Measurements from ENCODE around the gene TSPAN10. TPM values are rescaled to one million over a fixed set of nuclear protein-coding genes. Genes with fewer than 3 reads are reported as not detected.

Gene TSPAN10
- total and polyA plus RNA-seq, 4 donors: 0.61 to 4.7 (median 1.1) TPM

DNA sequence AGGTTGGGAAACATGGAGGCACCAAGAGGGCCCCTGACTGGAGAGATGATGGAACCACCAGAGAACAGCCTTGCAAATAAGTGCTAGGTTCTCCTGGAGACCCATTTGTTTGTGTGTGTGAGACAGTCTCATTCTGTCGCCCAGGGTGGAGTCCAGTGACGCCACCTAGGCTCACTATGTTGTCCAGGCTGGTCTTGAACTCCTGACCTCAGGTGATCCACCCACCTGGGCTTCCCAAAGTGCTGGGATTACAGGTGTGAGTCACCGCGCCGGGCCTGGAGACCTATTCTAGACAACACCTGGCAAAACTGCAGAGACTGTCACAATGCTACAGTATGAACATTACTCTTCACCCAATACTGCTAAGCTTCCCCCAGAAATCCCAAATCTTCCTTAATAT, 1.6 kb upstream of the TSPAN10 start:
- WGBS, 2 donors: 90 to 94% methylated on average over 5 of the region's 5 CpGs
- no peaks in the 10 kb centered on the region for H3K27me3 ChIP-seq (ENCODE audit: control insufficient read depth in 3 of 3, insufficient read depth in 3 of 3, low read length in 2 of 3)
- DNase-seq: no peak
- peaks cover 0 to 3% (median 1%) of the 10 kb centered on the region in 4 donors for H3K36me3 ChIP-seq (ENCODE audit: control insufficient read depth in 4 of 4, insufficient read depth in 4 of 4, low read length in 4 of 4)
- ATAC-seq (ENCODE audit: insufficient read depth, low FRiP score): no peak
- H3K9ac ChIP-seq (ENCODE audit: insufficient read depth in 1 of 2, low read length in 2 of 2): peak overlapping the region; percentile 28 to 37
- TF ChIP-seq, protein P1, sequence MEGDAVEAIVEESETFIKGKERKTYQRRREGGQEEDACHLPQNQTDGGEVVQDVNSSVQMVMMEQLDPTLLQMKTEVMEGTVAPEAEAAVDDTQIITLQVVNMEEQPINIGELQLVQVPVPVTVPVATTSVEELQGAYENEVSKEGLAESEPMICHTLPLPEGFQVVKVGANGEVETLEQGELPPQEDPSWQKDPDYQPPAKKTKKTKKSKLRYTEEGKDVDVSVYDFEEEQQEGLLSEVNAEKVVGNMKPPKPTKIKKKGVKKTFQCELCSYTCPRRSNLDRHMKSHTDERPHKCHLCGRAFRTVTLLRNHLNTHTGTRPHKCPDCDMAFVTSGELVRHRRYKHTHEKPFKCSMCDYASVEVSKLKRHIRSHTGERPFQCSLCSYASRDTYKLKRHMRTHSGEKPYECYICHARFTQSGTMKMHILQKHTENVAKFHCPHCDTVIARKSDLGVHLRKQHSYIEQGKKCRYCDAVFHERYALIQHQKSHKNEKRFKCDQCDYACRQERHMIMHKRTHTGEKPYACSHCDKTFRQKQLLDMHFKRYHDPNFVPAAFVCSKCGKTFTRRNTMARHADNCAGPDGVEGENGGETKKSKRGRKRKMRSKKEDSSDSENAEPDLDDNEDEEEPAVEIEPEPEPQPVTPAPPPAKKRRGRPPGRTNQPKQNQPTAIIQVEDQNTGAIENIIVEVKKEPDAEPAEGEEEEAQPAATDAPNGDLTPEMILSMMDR (IDR thresholded peaks at IDR 0.05; ENCODE audit: control extremely low read depth, extremely low read depth): no peak
- peaks cover 0 to 14% (median 8%) of the 10 kb centered on the region in 5 donors for H3K4me1 ChIP-seq (ENCODE audit: control insufficient read depth in 5 of 5, insufficient read depth in 5 of 5, low read length in 5 of 5)
- H3K27ac ChIP-seq (ENCODE audit: low read depth in 1 of 2, low read length in 1 of 2): no peak overlapping the region
- H3K9me3 ChIP-seq (ENCODE audit: control insufficient read depth in 4 of 4, insufficient read depth in 3 of 4, low read length in 3 of 4): no peaks in the 10 kb centered on the region
- H3K4me3 ChIP-seq: no peak overlapping the region

DNA sequence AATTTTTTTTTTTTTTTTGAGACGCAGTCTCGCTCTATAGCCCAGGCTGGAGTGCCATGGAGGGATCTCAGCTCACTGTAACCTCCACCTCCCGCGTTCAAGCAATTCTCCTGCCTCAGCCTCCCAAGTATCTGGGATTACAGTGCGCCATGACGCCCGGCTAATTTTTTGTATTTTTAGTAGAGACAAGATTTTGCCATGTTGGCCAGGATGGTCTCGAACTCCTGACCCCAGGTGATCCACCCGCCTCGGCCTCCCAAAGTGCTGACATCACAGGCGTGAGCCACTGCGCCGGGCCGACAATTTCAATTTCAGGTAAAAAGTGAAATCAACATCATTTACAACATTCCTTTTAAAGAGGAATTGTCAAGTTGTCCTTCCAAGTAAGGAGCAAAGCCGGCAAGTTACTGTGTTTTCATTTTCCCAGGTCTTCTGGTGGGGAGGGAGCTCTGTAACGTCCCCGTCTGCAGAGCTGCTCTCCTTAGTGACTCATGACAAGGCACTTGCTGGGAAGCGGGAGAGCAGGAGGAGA, 957 bp upstream of the TSPAN10 start:
- Histone ChIP-seq H3K4me1 (ENCODE audit: control insufficient read depth in 5 of 5, insufficient read depth in 5 of 5, low read length in 5 of 5) (peaks cover 0 to 14% (median 8%) of the 10 kb centered on the region in 5 donors), H3K27ac (ENCODE audit: low read depth in 1 of 2, low read length in 1 of 2) (peak overlapping the region; percentile 89 to 96), H3K9me3 (ENCODE audit: control insufficient read depth in 4 of 4, insufficient read depth in 3 of 4, low read length in 3 of 4) (no peaks in the 10 kb centered on the region), H3K36me3 (ENCODE audit: control insufficient read depth in 4 of 4, insufficient read depth in 4 of 4, low read length in 4 of 4) (peaks cover 0 to 3% (median 1%) of the 10 kb centered on the region in 4 donors), H3K4me3 (peak overlapping the region; percentile 86), H3K9ac (ENCODE audit: insufficient read depth in 1 of 2, low read length in 2 of 2) (peak overlapping the region; percentile 73 to 88), H3K27me3 (ENCODE audit: control insufficient read depth in 3 of 3, insufficient read depth in 3 of 3, low read length in 2 of 3) (no peaks in the 10 kb centered on the region)
- TF ChIP-seq, protein P1 (IDR thresholded peaks at IDR 0.05; ENCODE audit: control extremely low read depth, extremely low read depth): no peak
- DNase-seq (no peak), ATAC-seq (ENCODE audit: insufficient read depth, low FRiP score) (peak; percentile 49)
- 33 to 47% methylated on average over 18 of the region's 18 CpGs for whole genome bisulfite sequencing, 2 donors

DNA sequence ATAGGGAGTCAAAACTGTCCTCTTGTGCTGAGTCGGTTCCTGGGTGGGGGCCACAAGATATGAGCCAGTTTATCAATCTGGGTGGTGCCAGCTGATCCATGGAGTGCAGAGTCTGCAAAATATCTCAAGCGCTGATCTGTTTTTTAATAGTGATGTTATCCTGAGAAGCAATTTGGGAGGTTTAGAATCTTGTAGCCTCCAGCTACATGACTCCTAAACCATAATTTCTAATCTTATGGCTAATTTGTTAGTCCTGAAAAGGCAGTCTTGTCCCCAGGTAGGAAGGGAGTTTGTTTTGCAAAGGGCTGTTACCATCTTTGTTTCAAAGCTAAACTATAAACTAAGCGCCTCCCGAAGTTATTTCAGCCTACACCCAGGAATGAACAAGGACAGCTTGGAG, 1.7 kb downstream of the TSPAN10 start:
- Histone ChIP-seq H3K9ac (ENCODE audit: insufficient read depth in 1 of 2, low read length in 2 of 2) (no peak overlapping the region), H3K4me3 (no peak overlapping the region), H3K27ac (ENCODE audit: low read depth in 1 of 2, low read length in 1 of 2) (no peak overlapping the region), H3K4me1 (ENCODE audit: control insufficient read depth in 5 of 5, insufficient read depth in 5 of 5, low read length in 5 of 5) (peaks cover 0 to 14% (median 8%) of the 10 kb centered on the region in 5 donors), H3K27me3 (ENCODE audit: control insufficient read depth in 3 of 3, insufficient read depth in 3 of 3, low read length in 2 of 3) (no peaks in the 10 kb centered on the region), H3K36me3 (ENCODE audit: control insufficient read depth in 4 of 4, insufficient read depth in 4 of 4, low read length in 4 of 4) (no peaks in the 10 kb centered on the region), H3K9me3 (ENCODE audit: control insufficient read depth in 4 of 4, insufficient read depth in 3 of 4, low read length in 3 of 4) (no peaks in the 10 kb centered on the region)
- WGBS, 2 donors: 79 to 88% methylated on average over 4 of the region's 4 CpGs
- TF ChIP-seq, protein P1 (IDR thresholded peaks at IDR 0.05; ENCODE audit: control extremely low read depth, extremely low read depth): no peak
- ATAC-seq (ENCODE audit: insufficient read depth, low FRiP score) (no peak), DNase-seq (no peak)

DNA sequence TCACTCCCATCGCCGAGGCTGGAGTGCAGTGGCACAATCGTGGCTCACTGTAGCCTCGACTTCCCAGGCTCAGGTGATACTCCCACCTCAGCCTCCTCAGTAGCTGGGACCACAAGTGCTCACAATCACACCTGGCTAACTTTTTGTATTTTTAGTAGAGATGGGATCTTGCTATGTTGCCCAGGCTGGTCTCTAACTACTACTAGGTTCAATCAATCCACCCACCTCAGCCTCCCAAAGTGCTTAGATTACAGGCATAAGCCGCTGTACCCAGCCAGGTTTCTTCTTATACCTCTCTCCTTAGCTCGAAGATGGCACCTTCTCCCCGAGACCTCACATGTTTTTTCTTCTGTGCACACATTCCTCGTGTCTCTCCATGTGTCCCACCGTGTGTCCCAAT, 3.0 kb downstream of the TSPAN10 start:
- ATAC-seq (ENCODE audit: insufficient read depth, low FRiP score): no peak
- DNase-seq: no peak
- H3K9me3 ChIP-seq (ENCODE audit: control insufficient read depth in 4 of 4, insufficient read depth in 3 of 4, low read length in 3 of 4): no peaks in the 10 kb centered on the region
- H3K4me1 ChIP-seq (ENCODE audit: control insufficient read depth in 5 of 5, insufficient read depth in 5 of 5, low read length in 5 of 5): peaks cover 0 to 14% (median 8%) of the 10 kb centered on the region in 5 donors
- H3K27me3 ChIP-seq (ENCODE audit: control insufficient read depth in 3 of 3, insufficient read depth in 3 of 3, low read length in 2 of 3): no peaks in the 10 kb centered on the region
- TF ChIP-seq, protein P1 (IDR thresholded peaks at IDR 0.05; ENCODE audit: control extremely low read depth, extremely low read depth): no peak
- WGBS, 2 donors: 93 to 99% methylated on average over 9 of the region's 9 CpGs
- no peaks in the 10 kb centered on the region for H3K36me3 ChIP-seq (ENCODE audit: control insufficient read depth in 4 of 4, insufficient read depth in 4 of 4, low read length in 4 of 4)
- H3K9ac ChIP-seq (ENCODE audit: insufficient read depth in 1 of 2, low read length in 2 of 2): no peak overlapping the region
- no peak overlapping the region for H3K27ac ChIP-seq (ENCODE audit: low read depth in 1 of 2, low read length in 1 of 2)
- no peak overlapping the region for H3K4me3 ChIP-seq
